Pancreas (tissue), 10 donors: ENCODE measurements around the gene ABCC9. TPM values are rescaled to one million over a fixed set of nuclear protein-coding genes. Genes with fewer than 3 reads are reported as not detected.

Source experiments
- ATAC-seq, 4 donors: fragments of 200-7000 bp; cut with Tn5 transposase; one replicate each; pipeline versions ENCODE4 v1.8.0 to v1.9.1; 2020; ENCODE audit warnings: mild to moderate bottlenecking in 4 of 4, moderate library complexity in 4 of 4
- DNase-seq, 6 donors: peaks; one replicate each; pipeline ENCODE4 v3.0.0-alpha.2; 2020
- FAIRE-seq: peaks from 2 replicates; lab custom pipeline; 2012; peaks lifted over from hg19 to GRCh38; lab: Jason Lieb, UNC
- H3K27ac ChIP-seq, 4 donors: fragments of 200-600 bp; sonication (generic); 1 replicate in 3 of 4; 2 replicates in 1 of 4; pipeline versions ENCODE4 v1.5.0 to v1.8.0; 2020
- H3K27me3 ChIP-seq, 4 donors: fragments of 200-600 bp; one replicate each; pipeline ENCODE4 v1.8.0; 2021
- H3K36me3 ChIP-seq, 3 donors: fragments of 200-600 bp; sonication (generic) in 1 of 3; one replicate each; pipeline versions ENCODE4 v1.5.0 to v1.8.0; 2020 to 2021
- H3K4me1 ChIP-seq, 3 donors: fragments of 200-600 bp; one replicate each; pipeline ENCODE4 v1.8.0; 2021
- H3K4me3 ChIP-seq, 4 donors: fragments of 200-600 bp; sonication (generic) in 2 of 4; one replicate each; pipeline versions ENCODE4 v1.5.0 to v1.8.0; 2020 to 2021
- H3K9me3 ChIP-seq, 4 donors: fragments of 200-600 bp; one replicate each; pipeline ENCODE4 v1.8.0; 2021
- CTCF ChIP-seq, 4 donors: fragments of 200-600 bp; sonication (generic) in 3 of 4; IDR thresholded peaks; one replicate each; pipeline versions ENCODE4 v1.5.0 to v1.8.0; 2021; ENCODE audit warnings: antibody characterized with exemption in 4 of 4
- WGBS, 2 donors: extraction: QIAGEN DNeasy Blood & Tissue Kit; methylation state at CpG; one replicate each; pipeline ENCODE4 v1.1.7; 2013; 5-methylcytosine and 5-hydroxymethylcytosine counted together
- intact Hi-C, 3 donors: fragments of 100-400 bp; cut with DNase I; formaldehyde crosslinking; loops; one replicate each; pipeline versions ENCODE4 v1.11.1 to v1.14.2; 2022
- polyA plus RNA-seq, 2 donors: library from polyadenylated mRNA; stranded (reverse); fragments of 200-250 nt; gene quantifications; one replicate each; pipeline ENCODE4 v1.2.3, GENCODE V29; 2013
- total RNA-seq, 6 donors: library from RNA; stranded (reverse); fragmentation: NEBNext Ultra II Directional in 4 of 6; extraction: Animal tissue kit (Norgen Biotek cat#: 25700) in 4 of 6; gene quantifications; one replicate each; pipeline versions ENCODE4 v1.2.1 to v1.2.4, GENCODE V29; 2021 to 2023
- donor health status: healthy with polysubstance abuse.
- donor health status: DM: no; HTN: no; CAD: no; lungs with moderate emphysema.
- donor health status: DM: no; HTN: no; CAD: no.
- donor health status: control.
- donor health status: control.
- donor health status: Bipolar disorder and iron deficiency.
- donor health status: DM: yes; HTN: yes; CAD: no.
- donor health status: DM: no; HTN: no; CAD: no.
- donor health status: DM: no; HTN: no; CAD: no.
- donor health status: DM: yes; HTN: yes; CAD: no.

Gene ABCC9
- total and polyA plus RNA-seq, 8 donors, result 1.4 to 19.3 (median 5.5) TPM

- H3K36me3 ChIP-seq, result no peaks in the 10 kb centered on the region
- H3K9me3 ChIP-seq, result no peaks in the 10 kb centered on the region
- no peak overlapping the region for H3K4me3 ChIP-seq
- intact Hi-C loops, result no loop called here
- ATAC-seq (no peak), FAIRE-seq (no peak), DNase-seq (no peak)
- TF ChIP-seq CTCF (IDR thresholded peaks at IDR 0.05), result no peak
- H3K27ac ChIP-seq, result no peak overlapping the region
- H3K27me3 ChIP-seq, result no peaks in the 10 kb centered on the region
- no peaks in the 10 kb centered on the region for H3K4me1 ChIP-seq
Measured at GRCh38 chr12:21973221-21973620, 32.0 kb upstream of the ABCC9 start.

- no peak overlapping the region for H3K27ac ChIP-seq
- ATAC-seq, result no peak
- TF ChIP-seq CTCF (IDR thresholded peaks at IDR 0.05), result no peak
- intact Hi-C loops, result no loop called here
- H3K4me1 ChIP-seq, result no peaks in the 10 kb centered on the region
- WGBS, 2 donors, result 79 to 81% methylated on average over 4 of the region's 4 CpGs
- no peak overlapping the region for H3K4me3 ChIP-seq
- FAIRE-seq, result no peak
- no peaks in the 10 kb centered on the region for H3K27me3 ChIP-seq
- no peaks in the 10 kb centered on the region for H3K36me3 ChIP-seq
- no peaks in the 10 kb centered on the region for H3K9me3 ChIP-seq
- no peak for DNase-seq
Measured at GRCh38 chr12:21972055-21972454, 30.8 kb upstream of the ABCC9 start.

DNA sequence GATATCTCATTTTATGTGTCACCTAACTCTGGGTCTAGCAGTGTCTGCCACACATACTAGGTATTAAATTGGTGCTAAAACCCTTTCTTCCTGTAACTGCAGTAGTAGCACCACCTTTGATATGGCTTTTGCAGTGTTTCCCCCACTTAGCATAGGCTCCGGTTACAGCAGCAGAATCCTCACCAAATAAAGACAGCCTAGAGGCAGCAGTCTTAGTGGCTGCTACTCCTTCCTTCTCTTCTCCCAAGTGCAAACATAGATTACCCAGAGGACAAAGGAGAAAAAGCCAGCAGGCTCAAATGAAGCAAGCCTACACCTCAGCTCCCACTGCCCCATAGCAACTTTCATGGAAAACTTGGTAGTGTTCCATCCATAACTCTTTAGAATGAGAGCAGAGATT is 30.1 kb upstream of the ABCC9 start:
- Histone ChIP-seq H3K4me1 (no peaks in the 10 kb centered on the region), H3K4me3 (no peak overlapping the region), H3K27me3 (no peaks in the 10 kb centered on the region), H3K36me3 (no peaks in the 10 kb centered on the region), H3K9me3 (no peaks in the 10 kb centered on the region), H3K27ac (no peak overlapping the region)
- FAIRE-seq (no peak), ATAC-seq (no peak), DNase-seq (no peak)
- intact Hi-C loops, result no loop called here
- TF ChIP-seq CTCF (IDR thresholded peaks at IDR 0.05), result no peak
- 46 to 50% methylated on average over 1 of the region's 1 CpG for WGBS, 2 donors

- Histone ChIP-seq H3K36me3 (no peaks in the 10 kb centered on the region), H3K27ac (no peak overlapping the region), H3K9me3 (no peaks in the 10 kb centered on the region), H3K4me3 (no peak overlapping the region), H3K4me1 (no peaks in the 10 kb centered on the region), H3K27me3 (no peaks in the 10 kb centered on the region)
- ATAC-seq (no peak), FAIRE-seq (no peak), DNase-seq (no peak)
- intact Hi-C loops, result no loop called here
- TF ChIP-seq CTCF (IDR thresholded peaks at IDR 0.05), result no peak
- WGBS, 2 donors, result 83 to 95% methylated on average over 5 of the region's 5 CpGs
Measured at GRCh38 chr12:21962821-21963220, 21.6 kb upstream of the ABCC9 start.

- Histone ChIP-seq H3K9me3 (no peaks in the 10 kb centered on the region), H3K27ac (no peak overlapping the region), H3K36me3 (no peaks in the 10 kb centered on the region), H3K27me3 (no peaks in the 10 kb centered on the region), H3K4me1 (no peaks in the 10 kb centered on the region), H3K4me3 (no peak overlapping the region)
- TF ChIP-seq CTCF (IDR thresholded peaks at IDR 0.05), result no peak
- FAIRE-seq (no peak), ATAC-seq (no peak), DNase-seq (peak in 1 of 6 donors; percentile 20)
- 86 to 95% methylated on average over 5 of the region's 5 CpGs for WGBS, 2 donors
- intact Hi-C loops, result no loop called here
Measured at GRCh38 chr12:21962236-21962635, 21.0 kb upstream of the ABCC9 start.
